HUES64 (cell line): ENCODE data around the gene HNRNPA1L2.

Source experiments
- H3K27ac ChIP-seq: 2 replicates; pipeline ENCODE4 v1.7.0; 2013; ENCODE audit warnings: low read depth, low read length, inconsistent platforms
- H3K27me3 ChIP-seq: 2 replicates; pipeline ENCODE4 v1.6.1; 2013; ENCODE audit warnings: mild to moderate bottlenecking, low read length; ENCODE audit not compliant: insufficient read depth
- H3K36me3 ChIP-seq: 2 replicates; pipeline ENCODE4 v1.6.1; 2013; ENCODE audit warnings: mild to moderate bottlenecking, low read length; ENCODE audit not compliant: insufficient read depth
- H3K4me1 ChIP-seq: 2 replicates; pipeline ENCODE4 v1.6.1; 2013; ENCODE audit warnings: mild to moderate bottlenecking, low read length, moderate library complexity; ENCODE audit not compliant: insufficient read depth
- H3K4me3 ChIP-seq: 2 replicates; pipeline ENCODE4 v1.5.1; 2013; ENCODE audit warnings: mild to moderate bottlenecking, low read length, moderate library complexity
- H3K9ac ChIP-seq: 2 replicates; pipeline ENCODE4 v1.6.1; 2013; ENCODE audit warnings: mild to moderate bottlenecking, low read depth, low read length
- H3K9me3 ChIP-seq: 2 replicates; pipeline ENCODE4 v1.6.1; 2013; ENCODE audit warnings: low read depth, low read length; ENCODE audit not compliant: insufficient read depth
- WGBS: fragments of 150-250, 120-280 bp; methylation state at CpG from one replicate; pipeline ENCODE4 v1.1.7; 2013; ENCODE audit warnings: missing lambda C conversion rate; 5-methylcytosine and 5-hydroxymethylcytosine counted together

HNRNPA1L2 gene

GRCh38 chr13:52650731-52651130 is 8.5 kb downstream of the HNRNPA1L2 start:
- H3K27me3 ChIP-seq: no peaks in the 10 kb centered on the region
- H3K27ac ChIP-seq: peak overlapping the region; percentile 99; the same call in 1 of the 2 replicates
- peaks cover 29% of the 10 kb centered on the region for H3K36me3 ChIP-seq
- H3K9ac ChIP-seq: peak overlapping the region; percentile 99
- 91% methylated on average over 6 of the region's 6 CpGs for WGBS
- H3K4me1 ChIP-seq: peaks cover 12% of the 10 kb centered on the region
- H3K9me3 ChIP-seq: no peaks in the 10 kb centered on the region
- peak overlapping the region; percentile 79 for H3K4me3 ChIP-seq

GRCh38 chr13:52651897-52652195 is 9.6 kb downstream of the HNRNPA1L2 start:
- 0% methylated on average over 6 of the region's 7 CpGs for WGBS
- H3K9ac ChIP-seq: peak overlapping the region; percentile 99
- no peaks in the 10 kb centered on the region for H3K9me3 ChIP-seq
- H3K36me3 ChIP-seq: peaks cover 41% of the 10 kb centered on the region
- H3K4me1 ChIP-seq: peaks cover 12% of the 10 kb centered on the region
- peak overlapping the region; percentile 79 for H3K4me3 ChIP-seq
- peak overlapping the region; percentile 99 for H3K27ac ChIP-seq
- H3K27me3 ChIP-seq: no peaks in the 10 kb centered on the region

- Histone ChIP-seq H3K4me1 (peaks cover 12% of the 10 kb centered on the region), H3K36me3 (peaks cover 46% of the 10 kb centered on the region), H3K27ac (peak within 1 kb of the TSS; percentile 99), H3K27me3 (no peaks in the 10 kb centered on the region), H3K4me3 (peak within 1 kb of the TSS; percentile 79), H3K9ac (peak within 1 kb of the TSS; percentile 99), H3K9me3 (no peaks in the 10 kb centered on the region)
- WGBS: under 1% methylated on average over 61 of the region's 61 CpGs
These were observed 10.2 kb downstream of the HNRNPA1L2 start, which contains the start of gene SUGT1 for GRCh38 chr13:52652196-52652979. Gene SUGT1 (plus strand): TSS chr13:52652836. CDS start chr13:52652921, 85 bp downstream.

- peak overlapping the region; percentile 79 for H3K4me3 ChIP-seq
- no peaks in the 10 kb centered on the region for H3K27me3 ChIP-seq
- H3K9me3 ChIP-seq: no peaks in the 10 kb centered on the region
- WGBS: under 1% methylated on average over 18 of the region's 18 CpGs
- H3K36me3 ChIP-seq: peaks cover 52% of the 10 kb centered on the region
- peak overlapping the region; percentile 99 for H3K27ac ChIP-seq
- H3K9ac ChIP-seq: peak overlapping the region; percentile 99
- H3K4me1 ChIP-seq: peaks cover 12% of the 10 kb centered on the region
These were observed 10.7 kb downstream of the HNRNPA1L2 start for GRCh38 chr13:52652980-52653303.

GRCh38 chr13:52659340-52659739 is 17.1 kb downstream of the HNRNPA1L2 start:
- Histone ChIP-seq H3K4me3 (no peak overlapping the region), H3K9ac (no peak overlapping the region), H3K9me3 (no peaks in the 10 kb centered on the region), H3K27me3 (no peaks in the 10 kb centered on the region), H3K36me3 (peaks cover 95% of the 10 kb centered on the region), H3K27ac (no peak overlapping the region), H3K4me1 (peaks cover 5% of the 10 kb centered on the region)
- WGBS: 89% methylated on average over 1 of the region's 2 CpGs

GRCh38 chr13:52664272-52664671 is 22.0 kb downstream of the HNRNPA1L2 start:
- Histone ChIP-seq H3K9ac (no peak overlapping the region), H3K27me3 (no peaks in the 10 kb centered on the region), H3K27ac (no peak overlapping the region), H3K9me3 (no peaks in the 10 kb centered on the region), H3K4me1 (no peaks in the 10 kb centered on the region; the same call in 1 of the 2 replicates), H3K4me3 (no peak overlapping the region), H3K36me3 (peaks cover 96% of the 10 kb centered on the region)
- WGBS: 94% methylated on average over 4 of the region's 4 CpGs

GRCh38 chr13:52665325-52665724 is 23.1 kb downstream of the HNRNPA1L2 start:
- no peak overlapping the region for H3K27ac ChIP-seq
- no peaks in the 10 kb centered on the region for H3K27me3 ChIP-seq
- no peak overlapping the region for H3K4me3 ChIP-seq
- no peaks in the 10 kb centered on the region for H3K9me3 ChIP-seq
- H3K4me1 ChIP-seq: no peaks in the 10 kb centered on the region; the same call in 1 of the 2 replicates
- peaks cover 99% of the 10 kb centered on the region for H3K36me3 ChIP-seq
- no peak overlapping the region for H3K9ac ChIP-seq

GRCh38 chr13:52669677-52670076 is 27.4 kb downstream of the HNRNPA1L2 start:
- Histone ChIP-seq H3K9me3 (no peaks in the 10 kb centered on the region), H3K4me3 (no peak overlapping the region), H3K4me1 (no peaks in the 10 kb centered on the region; the same call in 1 of the 2 replicates), H3K9ac (no peak overlapping the region), H3K27ac (no peak overlapping the region), H3K36me3 (peaks cover 93% of the 10 kb centered on the region), H3K27me3 (no peaks in the 10 kb centered on the region)
- WGBS: 95% methylated on average over 2 of the region's 2 CpGs

- no peak overlapping the region for H3K27ac ChIP-seq
- no peaks in the 10 kb centered on the region for H3K9me3 ChIP-seq
- no peak overlapping the region for H3K4me3 ChIP-seq
- H3K27me3 ChIP-seq: no peaks in the 10 kb centered on the region
- 97% methylated on average over 7 of the region's 8 CpGs for WGBS
- H3K4me1 ChIP-seq: no peaks in the 10 kb centered on the region; the same call in 1 of the 2 replicates
- H3K36me3 ChIP-seq: peaks cover 92% of the 10 kb centered on the region
- no peak overlapping the region for H3K9ac ChIP-seq
These were observed 28.5 kb downstream of the HNRNPA1L2 start for GRCh38 chr13:52670726-52671125.

- 91% methylated on average over 1 of the region's 1 CpG for whole genome bisulfite sequencing
These were observed 31.2 kb downstream of the HNRNPA1L2 start for GRCh38 chr13:52673465-52673864.

GRCh38 chr13:52677823-52678222 is 35.6 kb downstream of the HNRNPA1L2 start:
- WGBS: 93% methylated on average over 1 of the region's 1 CpG
- Histone ChIP-seq H3K27me3 (no peaks in the 10 kb centered on the region), H3K27ac (no peak overlapping the region), H3K36me3 (peaks cover 92% of the 10 kb centered on the region), H3K9me3 (no peaks in the 10 kb centered on the region), H3K9ac (no peak overlapping the region), H3K4me3 (no peak overlapping the region), H3K4me1 (no peaks in the 10 kb centered on the region)

More at GRCh38 chr13:52673465-52673864, 31.2 kb downstream of the HNRNPA1L2 start:
- Histone ChIP-seq H3K4me3 (no peak overlapping the region), H3K27ac (no peak overlapping the region), H3K9ac (no peak overlapping the region), H3K27me3 (no peaks in the 10 kb centered on the region), H3K9me3 (no peaks in the 10 kb centered on the region), H3K4me1 (no peaks in the 10 kb centered on the region; the same call in 1 of the 2 replicates), H3K36me3 (peaks cover 92% of the 10 kb centered on the region)
